DMS79 (cell line): ENCODE results near the gene MTFP1.
"Not testable (repeated sequence)": the region's sequence is repeated elsewhere in the genome, so short reads cannot be mapped to it uniquely, and the experiment has no call there.

Source experiments
- DNase-seq: peaks from one replicate; lab custom pipeline; 2025; lab: John Stamatoyannopoulos, UW

The MTFP1 gene, protein sequence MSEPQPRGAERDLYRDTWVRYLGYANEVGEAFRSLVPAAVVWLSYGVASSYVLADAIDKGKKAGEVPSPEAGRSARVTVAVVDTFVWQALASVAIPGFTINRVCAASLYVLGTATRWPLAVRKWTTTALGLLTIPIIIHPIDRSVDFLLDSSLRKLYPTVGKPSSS

DNA sequence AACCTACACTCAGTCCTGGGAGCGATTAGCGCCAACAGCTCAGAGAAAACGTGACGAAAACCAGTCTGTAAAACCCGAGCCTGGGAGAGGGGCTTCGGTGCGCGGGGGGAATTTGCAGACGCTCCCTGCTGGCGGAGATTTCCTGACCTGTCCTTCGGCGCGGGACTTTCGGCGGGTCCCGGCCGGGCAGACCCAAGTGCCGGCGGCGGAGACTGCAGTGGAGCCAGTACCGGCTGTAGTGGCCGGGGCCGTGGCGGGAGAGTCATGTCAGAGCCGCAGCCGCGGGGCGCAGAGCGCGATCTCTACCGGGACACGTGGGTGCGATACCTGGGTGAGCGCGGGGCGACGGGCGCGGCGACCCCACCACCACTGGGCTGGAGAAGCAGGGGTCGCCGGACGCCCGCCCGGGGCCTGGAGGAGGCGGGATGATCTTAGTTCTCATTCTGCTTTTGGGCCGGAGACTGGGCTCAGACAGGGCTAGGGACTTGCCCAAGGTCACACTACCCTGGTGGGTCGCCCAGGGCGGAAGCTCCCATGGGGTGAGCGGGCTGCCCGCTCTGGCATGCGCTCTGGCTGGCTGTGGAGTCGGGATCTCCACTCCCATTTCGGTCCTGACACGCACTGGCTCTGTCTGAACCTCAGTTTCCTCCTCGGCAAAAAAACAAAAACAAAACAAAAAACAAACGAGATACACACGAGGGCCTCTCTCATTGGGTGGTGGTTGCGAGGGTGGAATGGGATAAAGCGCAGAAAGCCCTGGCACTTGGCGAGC is at the start of gene MTFP1:
Gene MTFP1 (plus strand): TSS at position 153 of the 772 bp plus-strand sequence. CDS start 112 bp downstream, at position 265.
- peak; percentile 24 for DNase-seq

DNA sequence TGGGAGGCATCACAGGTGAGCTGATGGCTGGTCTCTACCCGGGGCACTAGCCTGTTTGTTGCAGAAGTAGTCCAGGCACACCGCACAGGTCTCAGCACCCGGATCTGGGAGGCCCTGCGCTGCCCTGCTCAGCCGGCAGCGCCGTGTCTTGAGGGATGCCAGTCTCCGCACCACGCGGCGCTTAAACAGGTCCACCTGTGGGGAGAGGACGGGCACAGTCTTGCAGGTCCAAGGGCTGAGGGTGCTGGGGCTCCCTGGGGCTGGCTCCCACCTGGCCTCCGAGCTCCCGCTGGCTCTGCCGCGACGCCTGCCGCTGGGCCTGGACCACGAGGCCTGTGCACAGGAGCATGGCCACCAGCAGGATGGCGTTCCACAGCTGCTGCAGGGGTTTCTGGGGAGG is 45.6 kb upstream of the MTFP1 start:
- no peak for DNase-seq

DNA sequence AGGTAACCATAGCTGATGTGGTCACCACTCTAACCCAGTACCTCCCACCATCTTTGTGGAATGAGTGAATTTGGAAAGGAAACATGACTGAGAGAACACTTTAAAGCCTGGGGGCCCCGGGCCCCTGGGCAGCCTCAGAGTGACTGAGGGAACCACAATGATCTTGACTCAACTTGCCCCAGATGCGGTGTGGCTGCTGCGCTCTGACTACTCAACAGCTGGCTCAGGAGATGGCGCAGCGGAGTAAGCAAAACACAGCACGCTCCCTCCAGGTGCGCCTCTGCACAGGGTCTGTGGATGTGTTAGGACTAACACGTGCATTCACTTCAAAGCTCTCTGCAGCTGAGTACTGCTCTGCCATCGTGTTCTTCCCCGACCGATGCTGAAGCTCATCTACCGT is 44.3 kb upstream of the MTFP1 start:
- DNase-seq, result no peak

DNA sequence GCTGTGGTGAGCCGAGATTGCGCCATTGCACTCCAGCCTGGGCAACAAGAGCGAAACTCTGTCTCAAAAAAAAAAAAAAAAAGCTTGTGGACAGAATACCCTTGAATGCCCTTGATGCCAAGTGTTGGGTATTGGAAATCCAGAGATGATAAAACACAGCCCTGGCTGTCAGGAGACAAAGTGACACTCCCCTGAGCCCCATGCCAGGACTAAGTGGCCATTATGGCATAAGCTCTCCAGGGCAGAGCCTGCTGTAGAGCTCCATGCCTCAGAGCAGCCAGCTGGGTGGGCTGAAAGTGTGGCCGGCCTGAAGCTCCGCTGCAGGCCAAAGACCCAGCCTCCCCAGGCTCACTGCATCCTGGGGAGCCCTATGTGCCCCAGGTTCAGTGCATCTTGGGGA is 43.2 kb upstream of the MTFP1 start:
- DNase-seq, result no peak

DNA sequence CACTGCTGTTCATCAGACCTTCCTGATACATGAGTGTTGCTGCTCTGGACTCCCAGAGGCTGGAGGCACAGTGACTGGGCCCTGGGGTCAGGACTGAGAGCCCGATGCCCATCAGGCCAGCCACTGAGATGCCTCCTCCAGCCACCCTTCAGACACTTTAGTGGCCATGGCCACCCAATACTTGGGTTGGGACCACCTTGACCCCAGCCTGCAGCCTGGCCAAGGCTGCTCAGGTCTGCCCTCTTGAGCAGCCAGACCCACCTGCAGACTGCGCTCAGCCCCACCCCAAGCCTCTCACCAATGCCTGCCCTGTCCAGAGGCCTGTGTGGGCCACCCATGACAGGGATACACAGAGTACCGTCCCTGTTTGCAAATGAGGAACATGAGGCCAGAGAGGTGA is 42.5 kb upstream of the MTFP1 start:
- DNase-seq, result no peak

DNA sequence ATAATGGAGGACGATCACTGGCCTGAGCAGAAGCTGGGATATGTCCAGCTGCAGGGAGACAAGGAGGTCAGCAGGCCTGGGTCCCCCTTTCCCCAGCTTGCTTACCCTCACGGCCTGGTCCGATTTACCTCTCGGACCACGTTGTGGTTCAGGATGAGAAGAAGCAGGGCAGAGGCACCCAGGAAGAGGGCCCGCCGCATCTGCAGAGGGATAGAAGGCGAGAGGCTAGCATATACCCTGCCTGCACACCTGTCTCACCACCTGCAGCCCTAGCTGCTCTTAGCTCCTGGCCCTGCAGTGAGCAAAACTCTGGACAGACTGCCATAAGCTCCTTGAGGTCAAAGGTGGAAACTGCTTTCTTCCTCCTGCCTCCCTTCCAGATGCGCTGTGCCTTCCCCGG is 39.6 kb upstream of the MTFP1 start:
- no peak for DNase-seq

DNA sequence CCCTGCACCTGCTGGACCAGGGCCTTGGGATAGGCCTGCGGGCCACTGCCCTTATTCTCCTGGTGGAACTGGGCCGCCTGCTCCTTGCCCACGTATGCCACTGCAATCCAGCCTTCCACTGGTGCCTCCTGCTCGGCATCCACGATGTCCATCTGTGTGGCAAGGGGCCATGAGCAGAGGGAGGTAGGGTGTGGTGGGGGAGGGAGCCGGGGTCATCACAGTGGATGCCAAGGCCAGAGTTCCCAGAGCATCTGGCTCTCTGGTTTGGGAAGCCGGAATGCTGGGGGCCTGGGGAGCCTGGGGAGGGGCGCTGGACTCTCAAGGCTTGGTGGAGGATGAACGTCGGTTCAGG is 39.0 kb upstream of the MTFP1 start:
- no peak for DNase-seq

DNA sequence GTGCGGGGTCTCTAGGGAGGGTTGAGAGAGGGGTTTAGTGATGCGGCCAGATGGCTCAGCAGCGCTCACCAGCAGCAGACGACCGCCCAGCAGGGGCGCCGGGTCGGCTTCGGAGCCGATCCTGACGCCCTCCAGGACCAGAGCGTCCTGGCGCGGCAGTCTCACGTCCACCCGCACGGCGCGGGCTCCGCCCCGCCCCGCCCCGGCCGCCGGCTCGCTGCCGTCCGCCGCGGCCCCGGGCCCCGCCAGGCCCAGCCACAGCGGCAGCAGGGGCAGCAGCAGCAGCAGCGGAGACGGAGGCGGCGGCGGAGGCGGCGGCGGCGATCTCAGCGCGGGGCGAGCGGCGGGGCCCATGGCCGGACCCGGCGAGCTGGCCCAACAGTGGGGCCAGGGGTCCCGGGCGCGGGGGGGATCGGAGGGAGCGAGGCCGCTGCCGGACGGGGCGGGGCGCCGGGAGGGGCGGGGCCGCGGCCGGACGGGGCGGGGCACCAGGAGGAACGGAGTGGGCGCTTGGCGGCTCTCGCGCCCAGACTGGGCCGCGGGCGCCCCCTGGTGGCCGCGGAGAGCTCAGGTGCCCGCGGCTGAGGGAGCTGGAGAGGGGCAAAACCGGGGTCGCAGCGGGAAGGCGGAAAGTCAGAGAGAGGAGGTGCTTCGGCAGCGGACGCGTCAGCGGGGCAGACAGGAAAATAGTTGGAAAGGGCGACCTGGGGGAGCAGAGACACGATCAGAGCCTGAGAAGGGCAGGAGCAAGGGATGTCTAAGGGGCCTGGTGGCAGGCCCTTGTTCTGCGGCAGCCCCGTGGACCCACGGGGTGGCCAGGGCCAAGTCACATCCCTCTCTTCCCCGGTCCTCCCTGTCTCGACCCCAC is 38.4 kb upstream of the MTFP1 start, which contains the start of gene RNF215:
Gene RNF215 (minus strand): TSS at position 452 of the 868 bp plus-strand sequence. CDS start 98 bp downstream, at position 354.
- no peak for DNase-seq

DNA sequence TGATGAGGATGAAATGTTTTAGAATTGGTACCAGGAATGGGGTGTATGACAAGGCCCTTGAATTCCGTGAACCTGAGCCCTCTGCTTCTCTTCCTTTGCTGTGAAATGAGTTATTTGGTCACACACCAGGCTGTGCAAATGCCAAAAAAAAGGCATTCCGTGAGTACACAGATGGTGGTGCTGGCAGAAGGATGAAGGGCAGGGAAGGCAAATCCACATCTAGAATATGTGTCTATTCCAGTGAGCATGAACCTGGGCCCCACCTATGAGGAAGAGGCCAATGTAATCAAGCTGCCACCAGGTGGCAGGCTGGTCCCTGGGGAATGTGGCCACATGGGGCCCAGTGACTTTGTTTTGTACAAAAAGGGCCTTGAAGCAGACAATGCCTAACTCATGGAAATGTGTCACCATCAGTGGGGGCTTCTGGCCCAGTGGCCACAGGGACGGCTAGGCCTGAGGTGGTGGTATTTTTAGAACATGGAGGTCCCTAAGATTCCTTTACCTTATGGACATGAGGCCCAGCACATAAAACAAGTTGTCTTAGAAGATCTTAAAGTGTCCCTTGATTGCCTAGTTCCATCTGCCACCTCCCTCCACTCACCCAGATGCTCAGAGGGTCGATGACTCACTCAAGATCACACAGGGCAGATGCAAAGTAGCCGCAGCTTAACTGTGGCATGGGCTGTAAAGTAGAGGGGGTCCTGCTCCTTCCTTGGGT is 34.4 kb upstream of the MTFP1 start:
- DNase-seq, result no peak

DNA sequence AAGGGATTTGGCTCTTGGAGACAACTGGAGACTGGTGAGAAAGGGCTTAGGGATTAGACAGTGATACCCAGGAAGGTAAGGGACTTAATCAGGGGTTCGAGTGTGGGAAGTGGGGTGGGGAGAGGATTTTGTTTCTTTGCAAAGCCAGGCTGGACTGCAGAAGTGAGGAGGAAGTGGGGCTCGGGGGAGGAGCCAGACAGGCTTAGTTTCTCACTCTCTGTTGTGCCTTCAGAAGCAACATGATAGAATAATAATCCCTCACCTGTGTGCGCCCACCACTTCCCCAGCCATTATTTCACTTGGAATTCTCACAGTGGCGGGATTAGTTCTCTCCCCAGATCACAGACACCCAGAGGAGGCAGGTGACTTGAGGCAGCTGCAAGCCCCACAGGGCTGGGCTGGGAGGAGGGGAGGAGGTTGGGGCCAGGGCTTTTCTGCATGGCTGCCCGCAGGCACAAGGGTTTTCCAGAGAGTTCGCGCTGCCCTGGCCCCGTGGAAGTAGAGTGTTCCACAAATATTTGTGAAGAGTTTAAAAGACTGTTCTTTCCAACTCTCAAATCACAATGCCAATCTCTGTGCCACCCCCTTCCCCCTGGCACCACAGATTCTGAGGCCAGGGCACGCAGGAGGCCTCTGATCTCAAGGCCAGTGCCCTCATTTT is 32.8 kb upstream of the MTFP1 start:
- no peak for DNase-seq

DNA sequence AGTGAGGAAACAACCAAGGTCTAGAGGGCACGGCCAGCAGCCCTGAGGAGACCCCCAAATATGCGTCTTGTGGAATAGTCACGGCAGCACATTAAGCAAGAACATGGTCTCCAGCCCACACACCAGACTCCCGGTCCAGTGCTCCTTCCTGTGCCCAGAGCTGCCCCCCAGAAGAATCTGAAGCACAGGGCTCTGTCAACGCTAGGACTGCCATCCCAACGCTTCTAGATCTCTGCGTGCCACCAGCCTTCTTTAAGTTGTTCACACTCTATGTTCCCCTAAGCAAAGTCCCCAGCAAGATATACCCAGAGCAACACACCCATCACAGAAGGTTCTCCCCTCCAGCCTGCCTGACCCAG is 32.3 kb upstream of the MTFP1 start:
- DNase-seq, result no peak

DNA sequence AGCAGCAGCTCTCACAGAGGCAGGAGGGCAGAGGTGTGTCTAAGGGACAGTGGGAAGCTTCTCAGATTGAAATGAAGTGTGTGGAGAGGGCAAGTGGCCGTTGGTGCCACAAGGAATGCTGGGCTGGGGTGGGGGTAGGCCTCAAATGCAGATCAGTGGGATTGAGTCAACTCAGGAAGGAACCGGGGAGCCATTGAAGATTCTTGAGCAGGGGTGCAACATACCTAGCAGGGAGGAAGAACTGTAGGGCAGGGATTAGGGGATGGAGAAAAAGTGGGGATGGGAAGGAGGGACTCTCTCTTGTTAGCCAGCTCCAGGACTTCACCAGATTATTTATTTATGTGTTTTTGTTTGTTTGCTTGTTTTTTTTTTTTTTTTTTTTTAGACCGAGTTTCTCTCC is 31.7 kb upstream of the MTFP1 start:
- DNase-seq, result no peak

DNA sequence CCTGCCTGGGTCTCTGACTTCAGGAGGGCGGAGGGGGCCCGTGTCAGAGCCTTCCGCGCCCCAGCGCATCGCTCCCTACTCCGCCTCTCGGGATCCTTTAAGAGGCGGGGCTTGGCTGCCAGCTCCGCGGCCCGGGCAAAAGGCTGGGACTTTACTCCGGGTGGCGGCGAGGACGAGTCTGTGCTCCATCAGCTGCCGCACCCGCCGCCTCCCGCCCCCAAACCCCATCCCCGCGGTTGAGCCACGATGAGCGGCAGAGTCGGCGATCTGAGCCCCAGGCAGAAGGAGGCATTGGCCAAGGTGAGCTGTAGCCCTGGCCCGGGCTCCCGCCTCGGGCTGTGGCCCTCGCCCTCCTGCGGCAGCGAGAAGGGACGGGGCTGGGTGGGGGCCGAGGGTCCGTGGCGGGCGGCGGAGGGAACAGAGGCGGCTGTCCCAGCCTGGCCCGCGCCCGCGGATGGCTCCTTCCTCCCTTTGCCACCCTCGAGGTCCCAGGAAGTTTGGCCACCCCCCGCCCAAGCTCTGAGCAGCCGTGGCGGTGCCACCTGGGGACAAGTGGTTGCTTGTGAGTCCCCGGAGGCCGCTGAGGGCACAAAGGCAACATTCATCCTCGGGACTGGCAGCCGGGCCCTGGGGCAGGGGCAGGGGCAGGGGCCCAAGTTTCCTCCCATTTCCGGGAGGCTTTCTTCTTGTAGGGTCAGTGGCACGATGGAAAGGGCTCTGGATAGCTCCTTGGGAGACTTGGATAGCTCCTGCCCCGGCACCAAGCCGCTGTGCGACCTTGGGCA is 28.5 kb upstream of the MTFP1 start, which contains the start of gene SEC14L2:
Gene SEC14L2 (plus strand): TSS at position 148 of the 785 bp plus-strand sequence. CDS start 99 bp downstream, at position 247.
- DNase-seq, result peak; percentile 5

DNA sequence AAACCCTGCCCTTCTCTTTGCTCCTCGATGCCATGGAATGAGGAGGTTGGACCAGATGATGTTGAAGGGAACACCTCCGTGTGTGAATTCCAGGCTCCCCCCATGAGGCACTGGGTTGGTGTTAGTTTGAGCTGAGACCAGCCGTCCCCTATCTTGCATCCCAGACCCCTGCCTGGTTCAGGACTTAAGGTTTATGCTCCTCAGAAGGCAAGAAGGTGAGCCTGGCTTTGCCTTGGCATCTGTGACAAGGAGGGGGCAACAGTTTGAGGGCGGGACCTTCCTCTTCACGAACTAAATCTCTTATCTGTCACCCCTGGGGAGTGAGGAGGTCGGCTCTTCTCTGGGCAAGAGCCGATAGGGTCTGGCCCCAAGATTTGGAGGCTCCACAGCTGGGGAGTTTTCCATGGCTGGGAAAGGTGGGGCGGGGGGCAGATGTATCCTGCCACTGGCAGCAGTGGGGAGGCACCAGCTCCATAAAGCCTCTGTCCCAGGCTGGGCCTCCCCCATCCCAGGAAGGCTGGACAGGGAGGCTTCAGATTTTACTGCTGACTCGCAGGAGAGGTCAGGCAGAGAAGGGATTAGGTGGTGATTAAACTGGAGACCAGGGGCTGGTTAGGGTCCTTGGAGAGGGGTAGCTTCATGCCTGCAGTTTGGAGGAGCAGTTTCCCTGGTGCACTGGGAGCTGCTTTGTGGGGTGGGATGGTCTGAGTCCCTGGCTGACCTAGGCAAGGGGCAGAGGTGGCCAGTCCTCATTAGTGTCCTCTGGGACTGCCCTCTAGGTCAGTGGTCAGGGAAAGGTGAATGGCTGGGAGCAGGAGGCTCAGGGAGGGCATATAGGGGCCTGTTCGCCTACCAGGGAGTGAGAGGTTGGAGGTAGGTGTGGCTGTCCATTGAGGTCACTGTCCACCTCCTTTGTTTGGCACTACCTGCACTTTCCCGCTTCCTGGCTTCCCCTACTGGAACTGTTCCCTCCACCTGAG is 27.6 kb upstream of the MTFP1 start:
- no peak for DNase-seq

DNA sequence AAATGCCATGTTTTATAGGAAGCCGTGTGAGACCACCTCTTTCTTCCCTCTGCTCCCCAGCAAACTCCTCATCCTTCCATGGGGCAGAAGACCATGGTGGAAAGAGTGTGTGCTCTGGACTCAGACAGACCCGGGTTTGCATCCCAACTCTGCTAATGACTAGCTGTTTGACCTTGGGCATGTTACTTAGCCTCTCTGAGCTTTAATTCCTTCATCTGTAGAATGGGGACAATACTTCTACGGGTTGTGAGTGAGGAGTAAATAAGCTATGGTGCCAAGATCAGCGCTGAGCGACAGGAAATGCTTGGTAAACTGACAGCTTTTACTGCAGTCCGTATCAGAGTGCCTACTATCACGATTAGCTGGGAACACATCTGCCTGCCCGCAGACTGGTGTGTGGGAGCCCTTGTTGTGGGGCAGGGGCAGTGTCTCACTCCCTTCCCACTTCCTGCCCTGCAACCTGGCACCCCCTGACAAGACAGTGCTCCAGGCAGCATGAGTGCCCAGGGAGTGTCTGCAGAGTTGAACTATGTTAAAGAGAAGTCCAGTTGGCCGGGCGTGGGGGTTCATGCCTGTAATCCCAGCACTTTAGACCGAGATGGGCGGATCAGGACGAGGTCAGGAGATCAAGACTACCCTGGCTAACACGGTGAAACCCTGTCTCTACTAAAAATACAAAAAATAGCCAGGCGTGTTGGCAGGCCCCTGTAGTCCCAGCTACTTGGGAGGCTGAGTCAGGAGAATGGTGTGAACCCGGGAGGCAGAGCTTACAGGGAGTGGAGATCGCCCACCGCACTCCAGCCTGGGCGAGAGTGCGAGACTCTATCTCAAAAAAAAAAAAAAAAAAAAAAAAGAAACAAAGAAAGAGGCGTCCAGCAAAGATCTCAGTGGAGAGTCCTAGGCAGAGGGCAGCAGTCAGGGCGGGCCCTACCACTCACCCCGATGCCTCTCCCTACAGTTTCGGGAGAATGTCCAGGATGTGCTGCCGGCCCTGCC is 26.6 kb upstream of the MTFP1 start:
- no peak for DNase-seq

DNA sequence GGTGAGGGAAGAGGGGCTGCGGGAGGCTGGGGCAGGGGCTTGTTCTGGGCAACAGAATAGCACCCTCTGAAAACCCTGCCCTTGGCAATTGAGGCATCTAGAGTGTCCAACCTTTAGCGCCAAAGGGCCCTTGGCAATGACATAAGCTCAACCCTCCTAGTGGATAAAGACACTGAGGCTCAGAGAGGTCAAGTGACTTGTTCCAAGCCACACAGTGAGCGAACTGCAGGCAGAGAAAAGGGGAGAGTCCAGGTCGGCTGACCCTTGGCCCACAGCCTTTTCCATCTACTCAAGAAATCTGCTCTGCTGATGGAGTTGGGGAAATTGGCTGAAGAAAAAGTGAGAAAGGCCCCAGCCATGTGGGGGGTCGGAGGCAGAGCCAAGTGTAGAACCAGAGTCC is 25.9 kb upstream of the MTFP1 start:
- no peak for DNase-seq

DNA sequence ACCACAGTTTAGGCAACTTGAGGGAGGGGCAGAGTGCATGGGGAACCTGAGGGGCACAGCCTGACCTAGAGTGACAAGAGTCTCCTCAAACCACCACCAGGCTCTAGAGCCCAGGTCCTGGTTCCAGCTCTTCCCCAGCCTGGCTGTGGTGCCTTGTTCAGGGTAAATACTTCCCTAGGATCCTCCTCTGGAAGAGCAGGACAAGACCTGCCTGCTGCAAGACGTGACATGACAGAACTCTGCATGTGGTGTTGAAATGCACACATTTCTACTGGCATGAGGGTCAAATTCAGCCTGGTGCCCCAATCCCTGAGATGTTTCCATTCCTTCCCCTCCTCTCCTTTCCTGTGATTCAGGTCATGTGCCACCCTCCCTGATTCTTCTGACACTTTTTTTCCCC is 25.4 kb upstream of the MTFP1 start:
- DNase-seq, result no peak

DNA sequence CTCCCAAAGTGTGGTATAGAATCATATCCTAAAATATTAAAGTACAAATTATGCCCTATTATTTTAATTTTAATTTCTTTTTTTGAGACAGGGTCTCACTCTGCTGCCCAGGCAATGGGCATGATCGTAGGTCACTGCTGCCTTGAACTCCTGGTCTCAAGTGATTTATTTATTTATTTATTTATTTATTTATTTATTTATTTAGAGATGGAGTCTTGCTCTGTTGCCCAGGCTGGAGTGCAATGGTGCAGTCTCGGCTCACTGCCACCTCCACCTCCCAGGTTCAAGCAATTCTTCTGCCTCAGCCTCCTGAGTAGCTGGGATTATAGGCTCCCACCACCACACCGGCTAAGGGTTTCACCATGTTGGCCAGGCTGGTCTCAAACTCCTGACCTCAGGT is 24.5 kb upstream of the MTFP1 start:
- DNase-seq, result not testable (repeated sequence)
